NCI-H187 (cell line): Measurements from ENCODE around the gene PRR5.
A peak's percentile ranks its signal among the peaks of the same experiment; 100 is the strongest.

Experiments used
- DNase-seq, 2 experiments: peaks; one replicate each; lab custom pipeline; 2025; lab: John Stamatoyannopoulos, UW

The PRR5 gene

GRCh38 chr22:44693756-44694155, 8.2 kb upstream of the PRR5 start:
- no peak for DNase-seq

- DNase-seq = peak in 1 of 2 experiments; percentile 2
These were observed 4.4 kb upstream of the PRR5 start for GRCh38 chr22:44697423-44698141.

- no peak for DNase-seq
These were observed 3.2 kb upstream of the PRR5 start for GRCh38 chr22:44698531-44699421.

GRCh38 chr22:44700456-44700855, 1.5 kb upstream of the PRR5 start:
- DNase-seq = no peak

GRCh38 chr22:44701187-44701790, 715 bp upstream of the PRR5 start:
- no peak for DNase-seq

- no peak for DNase-seq
These were observed 635 bp downstream of the PRR5 start for GRCh38 chr22:44702479-44703198.

GRCh38 chr22:44703255-44703870, 1.4 kb downstream of the PRR5 start:
- DNase-seq = no peak

- DNase-seq = no peak
These were observed 2.4 kb downstream of the PRR5 start for GRCh38 chr22:44704159-44705021.

GRCh38 chr22:44705022-44705297, 3.0 kb downstream of the PRR5 start:
- no peak for DNase-seq

- DNase-seq = no peak
These were observed 4.5 kb downstream of the PRR5 start for GRCh38 chr22:44706488-44706887.

- no peak for DNase-seq
These were observed 5.2 kb downstream of the PRR5 start for GRCh38 chr22:44707178-44707577.

- DNase-seq = no peak
These were observed 5.7 kb downstream of the PRR5 start for GRCh38 chr22:44707752-44708151.

GRCh38 chr22:44709881-44710392, 7.9 kb downstream of the PRR5 start:
- DNase-seq = no peak

GRCh38 chr22:44710474-44711240, 8.7 kb downstream of the PRR5 start:
- no peak for DNase-seq

GRCh38 chr22:44711241-44711560, 9.2 kb downstream of the PRR5 start:
- no peak for DNase-seq

GRCh38 chr22:44711690-44712555, 9.9 kb downstream of the PRR5 start:
- DNase-seq = no peak

- DNase-seq = no peak
These were observed 11.0 kb downstream of the PRR5 start for GRCh38 chr22:44712962-44713361.

- DNase-seq = no peak
These were observed 12.8 kb downstream of the PRR5 start for GRCh38 chr22:44714703-44715350.

GRCh38 chr22:44718418-44718817, 16.4 kb downstream of the PRR5 start:
- no peak for DNase-seq
